Femur (tissue), 1 donor: ENCODE data around the gene PPP1R12C.

Source experiments
- DNase-seq: peaks from one replicate; pipeline ENCODE4 v3.0.0-alpha.2; 2017

Gene PPP1R12C

DNA sequence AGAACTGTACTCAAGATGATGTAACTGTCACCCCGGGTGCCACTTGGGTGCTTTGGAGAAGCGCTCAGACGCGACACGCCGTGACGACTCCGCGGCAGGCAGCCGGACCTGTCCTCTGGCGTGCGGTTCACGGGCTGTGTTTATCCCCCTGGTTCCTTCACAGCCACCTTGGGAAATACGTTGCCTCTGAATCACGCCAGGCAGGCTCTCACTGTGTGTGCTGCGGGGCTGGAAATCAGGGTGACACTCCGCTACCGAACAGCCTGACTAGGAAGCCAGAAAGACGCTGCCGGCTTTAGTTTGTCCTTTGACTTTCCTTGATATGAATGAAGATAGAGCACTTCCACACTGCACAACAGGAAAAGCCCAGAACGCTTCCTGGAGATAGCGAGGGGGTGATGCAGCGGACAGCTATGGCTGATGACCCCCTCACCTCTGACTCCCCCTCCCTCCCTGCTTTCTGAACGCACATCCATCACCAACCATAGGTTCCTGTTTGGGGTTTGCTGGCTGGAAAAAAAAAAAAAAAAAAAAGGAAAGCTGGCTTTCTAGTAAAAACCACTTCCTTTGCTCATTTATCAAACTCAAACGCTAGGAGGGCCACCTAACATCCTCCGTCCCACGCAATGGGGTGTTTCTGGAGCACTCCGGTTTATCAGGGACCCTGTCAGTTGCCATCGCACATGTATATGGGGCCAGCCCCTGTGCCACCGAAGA, 75.7 kb downstream of the PPP1R12C start:
- no peak for DNase-seq

GRCh38 chr19:55041244-55041626, 76.2 kb downstream of the PPP1R12C start:
- no peak for DNase-seq
